NCI-H1417 (cell line): ENCODE results near the gene PTDSS2.
"Not testable (repeated sequence)": the region's sequence is repeated elsewhere in the genome, so short reads cannot be mapped to it uniquely, and the experiment has no call there.

Experiments
- DNase-seq, 3 experiments: peaks; one replicate each; lab custom pipeline; 2025; lab: John Stamatoyannopoulos, UW

The PTDSS2 gene

DNA sequence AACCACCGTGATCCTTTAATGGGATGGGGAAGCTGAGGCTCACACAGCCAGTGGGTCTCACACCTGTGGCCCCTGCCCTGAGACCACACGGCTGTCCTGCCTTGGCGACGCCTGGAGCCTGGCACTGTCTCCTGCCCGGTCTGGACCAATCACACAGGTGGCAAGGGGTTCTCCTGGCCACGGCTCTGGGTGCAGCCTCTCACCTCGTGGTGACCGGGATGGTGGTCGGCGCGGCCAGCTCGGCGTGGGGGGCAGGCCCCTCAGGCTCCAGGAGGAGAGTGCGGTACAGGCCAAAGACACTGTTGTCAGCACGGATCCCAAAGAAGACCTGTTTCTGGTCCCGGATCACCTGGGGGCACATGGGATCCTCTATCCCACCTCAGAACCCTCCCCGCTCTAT is 17.0 kb upstream of the PTDSS2 start:
- DNase-seq = no peak

DNA sequence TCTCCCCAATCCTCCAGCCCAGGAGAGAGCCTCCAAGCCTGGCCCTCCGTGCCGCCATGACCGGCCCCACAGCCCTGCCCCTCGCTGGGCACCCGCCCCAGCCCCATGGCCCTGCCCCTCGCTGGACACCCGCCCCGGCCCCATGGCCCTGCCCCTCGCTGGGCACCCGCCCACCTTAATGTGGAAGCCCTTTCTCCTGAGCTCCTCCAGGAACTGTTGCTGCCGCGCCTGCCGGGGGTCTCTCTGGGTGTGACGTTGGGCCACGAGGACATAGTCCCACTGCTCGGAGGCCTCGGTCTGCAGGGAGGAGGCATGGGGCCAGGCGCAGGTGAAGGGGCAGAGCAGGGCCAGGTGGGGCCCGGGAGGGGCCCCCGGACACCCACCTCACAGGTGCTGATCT is 16.4 kb upstream of the PTDSS2 start:
- no peak for DNase-seq

DNA sequence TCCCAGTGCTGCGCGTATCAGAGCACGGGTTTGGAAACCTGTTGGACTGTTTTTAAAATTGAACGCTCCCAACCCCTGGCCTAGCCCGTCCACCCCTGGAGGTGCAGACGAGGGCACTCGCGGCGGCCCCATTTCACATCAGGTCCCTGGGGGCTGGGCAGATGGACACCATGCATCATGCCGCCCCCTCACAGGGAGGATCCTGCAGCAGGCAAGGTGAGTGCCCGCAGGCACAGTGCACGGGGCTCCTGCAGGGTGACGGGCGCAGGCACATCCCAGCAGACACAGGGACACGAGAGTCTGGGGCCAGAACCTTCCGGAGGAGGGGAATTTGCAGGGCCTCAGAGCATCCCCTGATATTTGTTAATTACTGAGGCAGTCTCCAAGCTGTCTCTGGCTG is 15.6 kb upstream of the PTDSS2 start:
- DNase-seq = no peak

DNA sequence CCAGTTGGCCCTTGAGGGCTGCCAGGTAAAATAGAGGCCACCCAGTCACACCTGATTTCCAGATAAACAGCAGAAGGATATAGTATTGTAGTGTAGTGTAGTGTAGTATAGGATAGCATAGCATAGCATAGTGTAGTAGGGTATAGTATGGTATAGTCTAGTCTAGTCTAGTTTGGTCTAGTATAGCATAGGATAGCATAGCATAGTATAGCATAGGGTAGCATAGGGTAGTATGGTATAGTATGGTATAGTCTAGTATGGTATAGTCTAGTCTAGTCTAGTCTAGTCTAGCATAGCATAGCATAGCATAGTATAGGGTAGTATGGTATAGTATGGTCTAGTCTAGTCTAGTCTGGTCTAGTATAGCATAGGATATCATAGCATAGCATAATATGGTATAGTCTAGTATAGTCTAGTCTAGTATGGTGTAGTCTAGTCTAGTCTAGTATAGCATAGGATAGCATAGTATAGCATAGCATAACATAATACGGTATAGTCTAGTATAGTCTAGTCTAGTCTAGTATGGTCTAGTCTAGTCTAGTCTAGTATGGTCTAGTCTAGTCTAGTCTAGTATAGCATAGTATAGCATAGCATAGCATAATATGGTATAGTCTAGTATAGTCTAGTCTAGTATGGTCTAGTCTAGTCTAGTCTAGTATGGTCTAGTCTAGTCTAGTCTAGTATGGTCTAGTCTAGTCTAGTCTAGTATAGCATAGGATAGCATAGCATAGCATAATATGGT is 14.9 kb upstream of the PTDSS2 start:
- not testable (repeated sequence) for DNase-seq

DNA sequence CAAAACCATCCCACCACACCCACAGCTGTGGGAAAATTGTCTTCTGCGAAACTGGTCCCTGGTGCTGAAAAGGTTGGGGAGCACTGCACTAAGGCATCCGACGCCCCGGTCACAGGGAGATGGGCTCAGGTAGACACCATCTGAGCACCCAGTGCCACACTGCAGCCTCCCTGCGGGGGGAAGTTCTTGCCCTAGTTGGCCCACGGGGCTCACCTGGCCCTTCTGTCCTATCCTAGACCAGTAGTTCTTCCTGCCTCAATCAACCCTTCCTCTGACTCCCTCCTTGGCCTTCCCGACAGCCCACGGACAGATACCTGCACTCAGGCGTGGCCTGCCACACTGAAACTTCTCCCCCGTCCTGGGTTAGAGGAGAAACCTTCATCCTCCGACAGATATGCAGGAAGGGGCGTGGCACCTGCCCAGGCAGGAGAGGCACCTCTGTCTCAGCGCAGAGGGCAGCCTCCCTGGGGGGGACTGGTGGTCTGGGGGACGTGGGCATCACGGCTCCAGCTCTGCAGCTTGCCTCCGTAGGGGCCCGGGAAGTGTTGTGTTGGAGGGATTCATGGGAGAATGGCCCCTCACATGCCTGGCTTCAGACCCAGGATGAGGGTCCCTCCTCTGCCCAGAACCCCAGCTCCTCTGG is 12.7 kb upstream of the PTDSS2 start:
- no peak for DNase-seq

DNA sequence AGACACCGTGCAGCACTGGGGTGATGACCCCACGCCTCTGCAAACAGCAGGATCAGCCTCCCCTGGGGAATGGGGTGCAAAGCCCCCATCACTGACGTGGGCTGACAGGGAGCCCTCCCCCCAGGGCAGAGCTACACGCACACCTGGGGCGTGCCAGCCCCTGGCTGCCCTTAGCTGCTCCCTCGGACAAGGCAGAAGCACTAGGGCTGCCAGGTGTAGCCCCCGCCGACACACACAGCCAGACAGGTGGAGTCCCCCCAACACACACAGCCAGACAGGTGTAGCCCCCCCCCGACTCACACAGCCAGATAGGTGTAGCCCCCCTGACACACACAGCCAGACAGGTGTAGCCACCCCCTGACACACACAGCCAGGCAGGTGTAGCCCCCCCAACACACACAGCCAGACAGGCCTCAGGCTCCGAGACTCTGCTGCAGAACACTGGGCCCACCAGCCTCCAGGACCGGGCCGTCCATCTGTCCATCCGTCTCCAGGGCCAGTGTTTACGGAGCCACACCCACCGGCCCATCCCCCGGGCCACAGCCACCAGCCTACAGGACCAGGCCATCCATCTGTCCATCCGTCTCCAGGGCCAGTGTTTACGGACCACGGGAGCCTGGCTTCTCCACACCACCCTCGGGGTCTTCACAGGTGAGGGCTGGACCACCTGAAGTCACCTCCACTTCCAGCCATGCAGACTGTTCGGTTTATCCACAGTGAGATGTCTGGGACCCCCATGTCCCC is 11.8 kb upstream of the PTDSS2 start:
- DNase-seq = no peak

DNA sequence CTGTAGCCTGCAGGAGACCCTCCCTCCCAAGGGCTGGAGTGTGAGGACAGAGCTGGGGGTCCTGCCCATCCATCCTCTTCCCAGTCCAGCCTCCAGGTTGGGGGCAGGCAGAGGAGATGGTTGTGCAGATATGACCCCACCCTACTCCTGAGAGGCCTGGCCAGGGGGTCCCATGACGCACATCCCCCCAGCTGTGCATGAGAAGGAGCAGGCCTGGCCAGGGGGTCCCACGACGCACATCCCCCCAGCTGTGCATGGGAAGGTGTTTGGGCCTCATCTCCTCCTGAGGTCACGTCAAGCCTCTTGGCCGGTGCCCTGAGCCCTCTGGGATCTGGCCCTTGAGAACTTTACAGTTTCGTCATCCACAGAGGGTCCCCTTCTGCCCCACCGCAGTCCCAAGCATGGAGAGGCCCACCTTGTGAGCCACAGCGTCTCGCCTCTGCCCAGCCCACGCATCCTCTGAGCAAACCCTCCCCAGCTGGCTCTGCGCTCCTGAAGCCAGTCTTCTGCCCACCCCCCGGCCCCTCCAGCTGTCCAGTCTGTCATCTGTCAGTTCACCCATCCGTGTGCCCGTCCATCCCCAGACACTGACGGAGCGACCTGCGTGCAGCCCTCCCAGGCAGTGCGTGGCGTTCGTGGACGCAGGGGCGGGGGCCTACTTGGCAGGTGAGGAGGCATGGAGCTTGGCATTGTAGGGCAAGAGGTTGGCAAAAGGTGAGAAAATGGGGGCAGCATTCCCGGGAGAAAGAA is 10.6 kb upstream of the PTDSS2 start:
- no peak for DNase-seq

DNA sequence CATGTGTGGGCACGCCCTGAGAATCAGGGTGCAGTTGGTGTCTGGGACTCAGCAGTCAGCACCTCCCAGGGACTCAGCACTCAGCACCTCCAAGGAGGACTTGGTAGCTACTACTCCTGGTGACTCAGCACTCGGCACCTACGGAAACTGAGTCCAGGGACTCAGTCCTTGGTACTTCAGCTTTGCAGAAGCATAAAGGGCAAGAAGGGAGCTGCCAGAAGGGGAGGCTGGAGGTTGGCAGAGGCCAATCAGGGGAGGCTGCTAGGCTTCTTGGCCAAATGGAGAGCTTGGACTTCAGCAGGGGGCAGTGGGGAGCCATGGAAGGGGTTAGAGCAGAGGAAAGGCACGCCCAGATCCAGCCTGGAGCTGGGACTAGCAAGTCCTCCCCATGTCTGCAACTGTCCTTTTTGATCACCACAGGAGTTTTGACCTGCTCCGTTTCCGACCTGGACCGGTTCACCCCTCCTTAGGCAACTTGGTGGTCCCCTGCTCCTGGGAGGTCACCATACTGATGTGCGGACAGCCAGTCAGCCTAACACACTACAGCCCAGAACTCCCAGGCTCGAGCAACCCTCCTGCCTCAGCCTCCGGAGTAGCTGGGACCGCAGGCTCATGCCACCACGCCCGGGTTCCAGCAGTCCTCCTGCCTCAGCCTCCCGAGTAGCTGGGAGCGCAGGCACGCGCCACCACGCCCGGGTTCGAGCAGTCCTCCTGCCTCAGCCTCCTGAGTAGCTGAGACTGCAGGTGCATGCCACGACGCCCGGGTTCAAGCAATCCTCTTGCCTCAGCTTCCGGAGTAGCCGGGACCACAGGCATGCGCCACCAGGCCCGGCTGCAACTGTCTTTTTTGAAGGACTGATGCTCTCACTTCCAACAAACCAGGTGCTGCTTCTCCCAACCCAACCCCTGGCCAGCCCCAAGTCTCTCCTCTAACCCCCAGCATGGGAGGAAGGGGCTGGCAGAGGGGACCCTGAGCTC is 9.7 kb upstream of the PTDSS2 start:
- no peak for DNase-seq

DNA sequence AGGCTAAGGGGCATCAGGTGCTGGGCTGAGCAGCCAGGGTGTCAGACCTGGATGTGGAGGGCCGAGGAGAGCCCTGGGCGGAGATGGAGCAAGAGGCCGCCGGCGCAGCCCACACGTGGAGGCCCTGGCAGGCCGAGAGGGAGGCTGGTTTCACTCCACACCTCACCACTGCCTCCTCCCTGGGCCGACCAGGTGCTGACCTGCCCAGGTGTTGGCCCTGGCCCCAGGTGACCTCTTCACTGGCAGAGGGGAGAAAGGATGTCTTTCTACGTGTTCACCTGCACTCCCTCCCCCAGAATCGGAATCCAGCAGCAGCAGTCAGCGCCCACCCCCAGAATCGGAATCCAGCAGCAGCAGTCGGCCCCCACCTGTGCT is 9.0 kb upstream of the PTDSS2 start:
- peak in 2 of 3 experiments; percentile 31 to 47 for DNase-seq

DNA sequence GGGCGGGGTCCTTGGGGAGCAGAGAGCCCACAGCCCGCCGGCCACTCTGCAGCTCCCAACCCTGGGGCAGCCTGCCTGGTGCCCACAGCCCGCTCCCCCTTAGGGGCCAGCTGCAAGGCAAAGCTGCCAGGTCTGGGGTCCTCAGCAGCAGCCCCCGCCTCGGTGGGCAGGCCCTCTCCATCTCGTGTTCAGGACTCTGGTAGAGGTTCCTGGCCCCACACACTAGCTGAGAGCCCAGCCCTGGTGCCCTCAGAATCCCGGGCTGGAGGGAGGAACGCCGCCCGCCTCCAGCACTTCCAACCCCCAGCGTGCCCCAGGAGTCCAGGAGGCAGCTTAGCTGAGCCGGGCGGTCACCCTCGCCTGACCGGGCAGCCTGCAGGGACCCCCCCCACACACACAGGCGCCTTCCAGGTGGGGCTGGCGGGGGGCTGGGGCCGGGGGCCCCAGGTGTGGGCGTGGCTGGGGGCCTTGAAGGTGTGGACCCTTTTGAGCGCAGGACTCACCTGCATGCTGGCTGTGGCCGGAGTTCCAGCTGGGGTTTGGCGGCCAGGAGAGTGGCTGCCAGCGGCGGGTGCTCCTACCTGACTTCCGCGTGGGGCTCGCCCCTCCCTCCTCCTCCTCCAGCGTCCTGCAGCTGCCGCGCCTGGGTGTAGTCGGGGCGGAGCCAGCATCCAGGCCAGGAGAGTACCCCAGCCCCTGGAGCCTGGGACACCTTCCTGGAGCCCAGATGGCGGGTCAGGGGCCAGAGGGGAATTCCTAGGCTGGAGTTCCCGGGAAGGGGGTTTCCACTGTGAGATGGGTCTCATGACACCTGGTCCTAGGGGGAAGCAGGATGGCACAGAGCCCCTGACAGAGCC is 8.4 kb upstream of the PTDSS2 start, which contains the start of gene ANO9:
Gene ANO9, minus strand, starts transcription at position 594 of the 857 bp plus-strand sequence. Its CDS starts 85 bp downstream, at position 509.
- DNase-seq = peak; percentile 58 to 83 (median 67)

DNA sequence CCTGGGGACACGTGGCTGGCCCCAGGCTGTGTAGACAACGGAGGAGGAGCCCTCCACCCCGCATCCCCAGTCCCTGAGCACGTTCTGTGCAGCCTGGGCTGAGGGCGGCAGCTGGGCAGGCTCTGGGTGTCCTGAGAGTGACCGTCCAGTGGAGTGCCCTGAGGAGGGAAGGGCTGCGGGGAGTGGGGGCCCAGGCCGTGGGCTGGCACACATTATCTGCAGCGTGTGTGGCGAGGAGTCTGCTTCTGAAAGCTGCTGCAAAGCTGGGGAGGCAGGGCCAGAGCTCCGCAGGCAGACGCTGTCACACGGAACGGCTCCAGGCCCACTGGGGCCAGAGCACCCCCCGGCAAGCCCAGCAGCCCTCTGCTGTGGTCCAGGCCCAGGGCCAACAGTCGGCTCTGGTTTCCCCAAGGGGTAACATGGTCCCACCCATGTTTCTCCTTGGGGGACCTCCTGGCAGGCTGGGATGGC is 7.4 kb upstream of the PTDSS2 start:
- DNase-seq = no peak

DNA sequence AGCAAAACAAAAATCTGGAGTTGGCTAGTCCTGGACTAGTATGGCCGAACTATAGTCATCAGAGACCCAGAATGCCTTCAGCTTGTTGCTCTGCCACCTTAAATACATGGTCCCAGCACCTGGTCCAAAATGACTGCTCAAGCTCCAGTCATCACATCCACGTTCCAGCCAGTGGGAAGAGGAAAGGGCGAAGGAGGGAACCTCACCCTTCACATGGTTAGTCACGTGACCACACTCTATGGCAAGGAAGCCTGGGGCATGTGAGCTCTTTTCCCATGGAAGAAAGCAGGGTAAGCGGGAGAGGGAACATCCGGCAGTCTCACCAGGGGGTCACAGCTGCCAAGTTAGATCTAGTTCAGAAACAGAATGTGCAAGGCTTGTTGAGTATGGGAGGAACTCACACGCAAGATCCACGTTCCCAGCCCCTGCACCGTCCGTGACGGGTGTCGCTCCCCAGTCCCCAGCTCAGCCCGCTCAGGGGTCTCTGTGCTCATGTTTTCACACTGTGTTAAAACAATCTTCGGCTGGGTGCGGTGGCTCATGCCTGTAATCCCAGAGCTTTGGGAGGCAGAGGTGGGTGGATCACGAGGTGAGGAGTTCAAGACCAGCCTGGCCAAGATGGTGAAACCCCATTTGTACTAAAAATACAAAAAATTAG is 6.4 kb upstream of the PTDSS2 start:
- peak; percentile 66 to 90 (median 84) for DNase-seq

DNA sequence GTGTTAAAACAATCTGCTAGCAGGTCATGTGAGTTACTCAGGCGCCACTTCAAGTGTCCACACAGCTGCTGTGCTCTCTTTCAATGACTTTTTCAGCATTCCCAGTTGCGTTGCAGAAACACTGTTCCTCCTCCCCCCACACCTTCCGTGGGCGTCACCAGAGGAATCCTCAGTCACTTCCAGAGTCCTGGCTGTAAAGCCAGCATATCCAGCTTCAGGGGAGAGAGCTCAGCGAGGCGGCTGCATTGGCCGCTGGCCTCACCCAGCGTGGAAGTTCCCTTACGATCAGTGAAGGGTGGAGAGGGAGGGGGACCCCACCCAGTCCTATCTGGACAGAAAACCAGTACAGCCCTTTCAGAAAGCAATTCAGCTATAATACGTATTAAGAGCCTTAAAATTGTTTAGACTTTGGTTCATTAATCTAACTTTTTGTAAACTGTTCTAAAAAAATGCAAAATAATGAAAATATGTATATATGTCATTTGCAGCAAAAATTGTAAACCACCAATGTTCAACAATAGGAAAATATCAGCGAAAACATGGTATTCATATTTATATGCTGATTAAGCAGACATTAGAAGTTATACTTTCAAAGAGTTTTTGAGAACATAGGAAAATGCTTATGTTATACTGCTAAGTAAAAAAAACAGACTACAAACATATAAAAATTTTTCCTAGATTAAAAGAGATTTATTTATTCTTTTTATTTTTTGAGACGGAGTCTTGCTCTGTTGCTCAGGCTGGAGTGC is 5.5 kb upstream of the PTDSS2 start:
- DNase-seq = peak; percentile 53 to 91 (median 70)

DNA sequence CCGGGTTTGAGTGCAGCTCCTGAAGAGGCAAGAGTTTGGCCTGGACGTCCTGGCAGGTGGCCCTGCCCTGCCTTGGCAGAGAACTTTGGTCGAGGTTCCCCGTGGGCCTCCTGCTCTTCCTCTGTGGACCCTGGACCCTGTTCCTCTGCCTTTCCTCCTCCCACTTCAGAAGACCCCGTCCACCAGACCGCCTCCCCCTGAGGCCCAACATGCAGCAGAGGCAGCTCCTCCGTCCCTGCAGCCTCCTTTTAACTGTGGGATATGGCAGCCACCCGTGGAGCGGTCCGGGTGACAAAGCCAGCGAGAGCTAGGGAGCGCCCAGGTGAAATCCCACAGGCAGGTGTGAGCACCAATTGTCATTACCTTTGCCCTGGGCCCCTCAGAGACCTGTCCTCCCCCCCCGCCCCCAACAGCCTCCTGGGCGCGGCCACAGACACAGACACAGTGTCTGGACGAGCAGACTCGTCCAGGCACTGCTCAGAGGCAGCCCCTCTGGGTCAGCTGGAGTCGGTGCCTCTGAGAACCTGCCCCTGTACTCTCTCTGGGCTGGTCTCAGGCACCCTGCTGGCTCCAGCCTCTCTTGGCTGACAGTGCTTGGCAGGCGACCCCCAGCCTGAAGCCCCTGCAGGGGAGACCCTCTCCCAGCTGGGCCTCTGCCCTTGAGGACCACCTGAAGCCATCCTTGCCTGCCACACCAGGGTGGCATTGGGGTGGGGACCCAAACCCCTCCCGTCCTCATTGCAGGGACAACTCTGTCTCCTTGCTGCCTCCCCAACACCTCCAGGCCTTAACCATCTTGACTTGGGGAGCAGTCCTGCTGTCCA is 4.1 kb upstream of the PTDSS2 start:
- DNase-seq = peak in 1 of 3 experiments; percentile 33

DNA sequence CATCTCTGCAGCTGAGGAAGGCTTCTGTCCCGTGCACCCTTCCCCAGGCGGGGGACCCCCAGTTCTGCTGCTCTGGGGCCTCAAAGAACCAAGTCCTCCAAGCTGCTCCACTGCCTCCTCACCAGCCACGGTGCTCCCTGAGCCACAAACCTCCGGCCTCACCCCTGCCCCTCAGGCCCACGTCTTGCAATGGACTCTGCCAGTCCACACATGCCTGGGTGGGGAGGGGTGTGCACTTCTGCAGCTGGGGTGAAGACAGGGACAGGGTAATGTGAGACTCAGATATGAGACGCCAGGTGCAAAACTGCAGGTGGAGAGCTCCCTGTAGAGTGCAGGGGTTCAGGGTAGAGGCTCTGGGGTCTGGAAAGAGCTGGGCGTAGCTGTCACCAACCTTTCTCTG is 3.2 kb upstream of the PTDSS2 start:
- DNase-seq = peak; percentile 22 to 85 (median 64)

DNA sequence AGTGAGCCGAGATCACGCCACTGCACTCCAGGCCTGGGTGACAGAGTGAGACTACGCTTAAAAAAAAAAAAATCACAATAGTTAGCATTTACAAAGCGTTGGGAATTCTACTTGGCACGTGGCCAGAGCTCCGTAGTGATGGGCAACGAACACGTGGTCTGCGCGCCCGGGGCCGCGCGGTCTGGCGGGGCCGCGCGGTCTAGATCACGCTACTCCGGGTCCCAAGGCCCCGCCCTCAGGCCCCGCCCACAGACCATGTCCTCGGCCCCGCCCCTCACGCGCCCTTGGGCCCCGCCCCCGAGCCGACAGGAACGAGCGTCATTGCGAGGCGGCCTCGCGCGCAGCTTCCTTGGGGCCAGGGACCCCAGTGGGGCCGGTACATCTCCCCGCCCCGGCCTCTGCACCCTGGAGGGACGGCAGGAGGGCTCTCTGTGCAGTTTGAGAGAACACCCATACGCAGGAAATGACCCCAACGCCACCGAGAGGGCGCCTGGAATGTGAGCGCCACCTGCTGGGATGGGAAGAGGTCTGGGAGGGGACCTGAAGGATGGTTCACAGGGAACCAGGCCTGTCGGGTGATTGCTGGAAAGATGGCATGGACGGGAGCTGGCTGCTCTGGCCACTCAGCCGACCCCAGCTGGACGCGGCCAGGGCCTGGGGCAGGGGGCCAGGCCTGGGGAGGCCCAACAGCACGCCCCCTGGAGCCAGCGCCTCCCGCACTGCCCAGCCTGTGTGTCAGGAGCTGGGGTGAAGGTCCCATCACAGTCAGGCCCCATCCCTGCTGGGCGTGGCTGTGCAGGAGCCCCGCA is 2.0 kb upstream of the PTDSS2 start:
- peak; percentile 93 to 99 (median 98) for DNase-seq
